Spleen (tissue), 11 donors: ENCODE data around the gene LCN6. TPM values are rescaled to one million over a fixed set of nuclear protein-coding genes. Genes with fewer than 3 reads are reported as not detected.

Source experiments
- DNase-seq: peaks from one replicate; pipeline ENCODE4 v3.0.0-alpha.2; 2020
- H3K27ac ChIP-seq, 8 donors: fragments of 200-600 bp; sonication (generic) in 7 of 8; 1 replicate in 4 of 8; 2 replicates in 4 of 8; pipeline versions ENCODE4 v1.5.0 to v1.8.0; 2016 to 2021; ENCODE audit warnings: inconsistent platforms in 4 of 8, mild to moderate bottlenecking in 4 of 8, moderate library complexity in 1 of 8
- H3K27me3 ChIP-seq, 7 donors: fragments of 200-600 bp; sonication (generic) in 6 of 7; replicated peaks in 1 of 7; 1 replicate in 4 of 7; 2 replicates in 3 of 7; pipeline versions ENCODE4 v1.5.0 to v1.8.0; 2016 to 2021; ENCODE audit warnings: inconsistent platforms in 3 of 7, mild to moderate bottlenecking in 1 of 7
- H3K36me3 ChIP-seq, 6 donors: fragments of 200-600 bp; sonication (generic) in 5 of 6; 1 replicate in 4 of 6; 2 replicates in 2 of 6; pipeline versions ENCODE4 v1.5.0 to v1.8.0; 2016 to 2021; ENCODE audit warnings: inconsistent platforms in 2 of 6
- H3K4me1 ChIP-seq, 6 donors: fragments of 200-600 bp; sonication (generic) in 5 of 6; 1 replicate in 3 of 6; 2 replicates in 3 of 6; pipeline versions ENCODE4 v1.5.0 to v1.8.0; 2016 to 2021; ENCODE audit warnings: inconsistent platforms in 3 of 6
- H3K4me3 ChIP-seq, 8 donors: fragments of 200-600 bp; sonication (generic) in 7 of 8; 1 replicate in 4 of 8; 2 replicates in 4 of 8; pipeline versions ENCODE4 v1.5.0 to v1.8.0; 2016 to 2021; ENCODE audit warnings: inconsistent platforms in 4 of 8, mild to moderate bottlenecking in 4 of 8, moderate library complexity in 2 of 8
- H3K9me3 ChIP-seq, 8 donors: fragments of 200-600 bp; sonication (generic) in 7 of 8; 1 replicate in 4 of 8; 2 replicates in 4 of 8; pipeline versions ENCODE4 v1.5.0 to v1.8.0; 2016 to 2021; ENCODE audit warnings: inconsistent platforms in 4 of 8
- CTCF ChIP-seq, 11 experiments: fragments of 200-600 bp in 7 of 11; fragments of 450-650 bp in 4 of 11; sonication (generic) in 4 of 11; IDR thresholded peaks in 8 of 11; conservative IDR thresholded peaks in 3 of 11; 1 replicate in 7 of 11; 2 replicates in 4 of 11; pipeline versions ENCODE4 v1.4.0 to v1.8.0; 2016 to 2021; ENCODE audit warnings: antibody characterized with exemption in 11 of 11, inconsistent platforms in 4 of 11, mild to moderate bottlenecking in 1 of 11
- POLR2A ChIP-seq, 3 donors: fragments of 450-650 bp; IDR thresholded peaks; one replicate each; pipeline ENCODE4 v1.5.1; 2017; ENCODE audit warnings: antibody characterized with exemption in 3 of 3, mild to moderate bottlenecking in 1 of 3
- POLR2AphosphoS5 ChIP-seq, 3 donors: sonication (generic); formaldehyde crosslinking; IDR thresholded peaks; one replicate each; pipeline ENCODE4 v1.5.1; 2017; ENCODE audit warnings: antibody characterized with exemption in 3 of 3
- WGBS, 5 donors: extraction: QIAGEN DNeasy Blood & Tissue Kit in 3 of 5; methylation state at CpG; one replicate each; pipeline versions ENCODE4 v1.1.5 to v1.1.7; 2013 to 2018; 5-methylcytosine and 5-hydroxymethylcytosine counted together
- intact Hi-C: fragments of 100-400 bp; cut with DNase I; formaldehyde crosslinking; loops from one replicate; pipeline ENCODE4 v1.15.0; 2023; ENCODE audit warnings: low total_unique reads
- polyA plus RNA-seq, 3 donors: library from polyadenylated mRNA; stranded (reverse); fragments of 200-250 nt; gene quantifications; one replicate each; pipeline ENCODE4 v1.2.1, GENCODE V29; 2013
- total RNA-seq, 7 donors: library from RNA; depleted of rRNA in 3 of 7; stranded (reverse); fragments of >200 nt in 3 of 7; fragmentation: NEBNext Ultra II Directional in 4 of 7; extraction: Animal tissue kit (Norgen Biotek cat#: 25700) in 4 of 7; gene quantifications; one replicate each; pipeline versions ENCODE4 v1.1.0 to v1.2.1, GENCODE V29; 2016 to 2021
- donor health status: healthy with polysubstance abuse.
- donor health status: DM: no; HTN: no; CAD: no; lungs with moderate emphysema.
- donor health status: DM: no; HTN: no; CAD: no.
- donor health status: Bipolar disorder and iron deficiency.
- donor health status: healthy.
- donor health status: DM: no; HTN: no; CAD: no.
- donor health status: DM: yes; HTN: yes; CAD: no.

Gene LCN6
- total and polyA plus RNA-seq, 10 donors = 1.2 to 18.9 (median 4.4) TPM

GRCh38 chr9:136759436-136760325, 11.4 kb upstream of the LCN6 start:
- Histone ChIP-seq H3K4me3 (no peak overlapping the region), H3K36me3 (no peaks in the 10 kb centered on the region), H3K4me1 (peaks cover 0 to 62% (median 26%) of the 10 kb centered on the region in 6 donors), H3K27me3 (peaks cover 0 to 57% (median 8%) of the 10 kb centered on the region in 7 donors), H3K27ac (no peak overlapping the region), H3K9me3 (peaks cover 0 to 13% (median 2%) of the 10 kb centered on the region in 8 donors)
- intact Hi-C loops = no loop called here
- WGBS, 5 donors = 79 to 89% (median 84%) methylated on average over 20 to 27 of the region's 27 CpGs
- TF ChIP-seq POLR2AphosphoS5 (IDR thresholded peaks at IDR 0.05) (no peak), POLR2A (IDR thresholded peaks at IDR 0.05) (no peak), CTCF (IDR thresholded peaks at IDR 0.05 in 8 of 11, conservative IDR thresholded peaks at IDR 0.05 in 3 of 11) (no peak)
- no peak for DNase-seq

- TF ChIP-seq CTCF (IDR thresholded peaks at IDR 0.05 in 8 of 11, conservative IDR thresholded peaks at IDR 0.05 in 3 of 11) (no peak), POLR2A (IDR thresholded peaks at IDR 0.05) (no peak), POLR2AphosphoS5 (IDR thresholded peaks at IDR 0.05) (no peak)
- Histone ChIP-seq H3K27ac (peak overlapping the region in 1 of 8 donors; percentile 38), H3K27me3 (peaks cover 0 to 55% (median 6%) of the 10 kb centered on the region in 7 donors), H3K36me3 (no peaks in the 10 kb centered on the region), H3K9me3 (peaks cover 0 to 13% (median 2%) of the 10 kb centered on the region in 8 donors), H3K4me1 (peaks cover 0 to 68% (median 27%) of the 10 kb centered on the region in 6 donors), H3K4me3 (no peak overlapping the region)
- DNase-seq = peak; percentile 71
- intact Hi-C loops = no loop called here
- WGBS, 5 donors = 77 to 82% (median 79%) methylated on average over 7 to 9 of the region's 9 CpGs; no CpG with 5 or more reads in 1 of the 5 donors
Measured at GRCh38 chr9:136759001-136759400, 10.7 kb upstream of the LCN6 start.

DNA sequence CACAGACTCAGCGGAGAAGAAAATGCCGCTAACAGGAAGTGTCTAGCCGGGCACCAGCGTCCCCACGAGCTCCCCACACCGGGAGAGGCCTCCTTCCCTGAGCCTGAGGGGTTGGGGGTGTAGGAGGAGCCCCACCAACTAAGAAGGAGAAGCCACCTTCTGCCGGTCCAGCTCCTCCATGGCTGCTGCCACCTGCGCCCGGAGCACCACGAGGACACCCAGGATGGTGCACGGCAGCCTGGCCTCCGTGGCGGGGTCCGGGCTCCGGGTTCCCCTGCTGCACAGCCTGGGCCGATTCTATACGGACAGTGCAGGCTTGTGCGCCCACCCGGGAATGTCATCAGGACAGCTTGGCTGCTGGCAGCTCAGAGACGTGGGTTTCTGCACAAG, 9.4 kb upstream of the LCN6 start:
- peak overlapping the region in 5 of 8 donors; percentile 29 to 66 (median 44) for H3K27ac ChIP-seq
- peaks cover 0 to 42% (median 0%) of the 10 kb centered on the region in 7 donors for H3K27me3 ChIP-seq
- peak; percentile 82 for DNase-seq
- H3K9me3 ChIP-seq = peaks cover 0 to 24% (median 8%) of the 10 kb centered on the region in 8 donors
- peaks cover 0 to 62% (median 24%) of the 10 kb centered on the region in 6 donors for H3K4me1 ChIP-seq
- TF ChIP-seq POLR2AphosphoS5 (IDR thresholded peaks at IDR 0.05) = no peak
- no peak for TF ChIP-seq CTCF (IDR thresholded peaks at IDR 0.05 in 8 of 11, conservative IDR thresholded peaks at IDR 0.05 in 3 of 11)
- no peak overlapping the region for H3K4me3 ChIP-seq
- intact Hi-C loops = no loop called here
- H3K36me3 ChIP-seq = no peaks in the 10 kb centered on the region
- 57 to 82% (median 79%) methylated on average over 6 to 20 of the region's 20 CpGs for WGBS, 5 donors

DNA sequence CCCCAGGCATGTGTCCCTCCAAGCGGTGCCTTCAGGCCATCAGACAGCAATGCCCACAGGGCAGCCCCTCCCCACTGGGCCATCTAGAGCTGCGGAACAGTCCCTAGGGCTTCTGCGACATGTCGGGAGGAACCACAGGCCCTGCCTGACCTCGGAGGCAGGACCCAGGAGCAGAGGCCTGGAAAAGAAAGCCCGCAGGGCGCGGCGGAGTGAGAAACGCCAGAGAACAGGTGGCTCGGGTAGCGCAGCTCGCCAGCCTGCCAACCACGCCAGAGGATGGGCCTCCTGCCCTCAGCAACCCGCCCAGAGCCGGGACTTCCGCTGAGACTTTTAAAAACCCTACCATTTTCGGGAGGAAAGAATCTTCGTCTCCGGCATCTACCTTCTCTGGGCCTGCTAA, 9.0 kb upstream of the LCN6 start:
- Histone ChIP-seq H3K9me3 (peaks cover 0 to 28% (median 12%) of the 10 kb centered on the region in 8 donors), H3K27ac (peak overlapping the region in 4 of 8 donors; percentile 33 to 66 (median 54)), H3K4me1 (peaks cover 0 to 62% (median 24%) of the 10 kb centered on the region in 6 donors), H3K27me3 (peaks cover 0 to 38% (median 0%) of the 10 kb centered on the region in 7 donors), H3K4me3 (no peak overlapping the region), H3K36me3 (no peaks in the 10 kb centered on the region)
- peak; percentile 71 for DNase-seq
- WGBS, 5 donors = 82 to 91% (median 88%) methylated on average over 4 to 20 of the region's 20 CpGs
- intact Hi-C loops = no loop called here
- TF ChIP-seq CTCF (IDR thresholded peaks at IDR 0.05 in 8 of 11, conservative IDR thresholded peaks at IDR 0.05 in 3 of 11) (no peak), POLR2A (IDR thresholded peaks at IDR 0.05) (no peak), POLR2AphosphoS5 (IDR thresholded peaks at IDR 0.05) (no peak)
